Stimulated activated CD4-positive, alpha-beta T cell treated with anti-CD3 and anti-CD28 coated beads, Interleukin-4, amount 100 ng/mL, for 4 hours (primary cell): ENCODE results near the gene ELAVL1.
"Not testable (repeated sequence)": the region's sequence is repeated elsewhere in the genome, so short reads cannot be mapped to it uniquely, and the experiment has no call there.

Experiments used
- DNase-seq, 2 experiments: peaks; one replicate each; pipeline ENCODE4 v3.0.0-alpha.2; 2020

The ELAVL1 gene

DNA sequence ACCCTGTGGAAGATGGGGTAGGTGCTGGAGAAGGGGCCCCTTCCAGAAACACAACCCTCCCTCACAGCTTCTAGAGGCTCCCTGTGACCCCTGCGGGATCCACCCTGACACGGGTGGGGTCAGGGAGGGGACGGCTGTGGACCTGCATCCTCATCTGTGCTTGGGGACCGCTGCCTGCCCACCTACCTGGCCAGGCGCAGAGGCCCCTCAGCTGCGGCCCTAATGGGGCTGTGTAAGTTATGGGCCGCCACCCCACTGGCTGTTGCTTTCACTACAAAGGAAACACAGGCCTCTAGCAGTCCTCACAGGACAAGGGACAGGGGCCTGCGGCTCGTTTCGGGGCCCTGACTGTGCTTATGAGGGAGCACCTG lies 72.5 kb downstream of the ELAVL1 start:
- DNase-seq = no peak

DNA sequence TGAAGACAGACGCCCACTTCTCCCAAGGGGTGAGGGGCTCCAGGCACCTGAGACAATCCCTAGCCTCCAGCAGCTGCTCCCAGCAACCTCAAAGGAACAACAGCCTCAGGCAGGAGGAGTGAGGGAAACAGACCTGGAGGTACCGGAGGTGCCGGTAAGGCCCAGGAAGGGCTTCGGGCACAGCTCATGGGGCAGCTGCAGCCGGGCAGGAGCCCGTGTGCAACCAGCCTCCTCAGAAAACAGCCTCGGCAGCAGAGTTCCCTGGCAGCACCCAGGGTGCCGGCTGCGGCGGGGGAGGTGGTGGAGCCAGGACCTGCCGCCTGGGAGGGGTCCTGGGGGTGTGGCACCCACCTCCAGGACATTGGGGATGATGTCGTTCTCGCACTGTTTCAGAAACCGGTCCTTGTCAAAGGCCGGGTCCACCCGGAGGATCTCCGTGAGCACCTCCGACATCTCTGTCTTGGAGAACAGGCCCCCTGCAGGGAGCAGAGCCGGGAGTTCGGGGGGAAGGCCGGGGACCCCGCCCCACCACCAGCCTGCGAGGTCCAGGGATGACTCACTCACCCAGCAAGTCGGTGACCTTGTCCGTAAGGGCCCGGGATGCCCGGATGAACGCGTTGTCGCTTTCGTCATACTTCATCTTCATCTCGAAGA lies 73.0 kb downstream of the ELAVL1 start:
- DNase-seq = no peak

DNA sequence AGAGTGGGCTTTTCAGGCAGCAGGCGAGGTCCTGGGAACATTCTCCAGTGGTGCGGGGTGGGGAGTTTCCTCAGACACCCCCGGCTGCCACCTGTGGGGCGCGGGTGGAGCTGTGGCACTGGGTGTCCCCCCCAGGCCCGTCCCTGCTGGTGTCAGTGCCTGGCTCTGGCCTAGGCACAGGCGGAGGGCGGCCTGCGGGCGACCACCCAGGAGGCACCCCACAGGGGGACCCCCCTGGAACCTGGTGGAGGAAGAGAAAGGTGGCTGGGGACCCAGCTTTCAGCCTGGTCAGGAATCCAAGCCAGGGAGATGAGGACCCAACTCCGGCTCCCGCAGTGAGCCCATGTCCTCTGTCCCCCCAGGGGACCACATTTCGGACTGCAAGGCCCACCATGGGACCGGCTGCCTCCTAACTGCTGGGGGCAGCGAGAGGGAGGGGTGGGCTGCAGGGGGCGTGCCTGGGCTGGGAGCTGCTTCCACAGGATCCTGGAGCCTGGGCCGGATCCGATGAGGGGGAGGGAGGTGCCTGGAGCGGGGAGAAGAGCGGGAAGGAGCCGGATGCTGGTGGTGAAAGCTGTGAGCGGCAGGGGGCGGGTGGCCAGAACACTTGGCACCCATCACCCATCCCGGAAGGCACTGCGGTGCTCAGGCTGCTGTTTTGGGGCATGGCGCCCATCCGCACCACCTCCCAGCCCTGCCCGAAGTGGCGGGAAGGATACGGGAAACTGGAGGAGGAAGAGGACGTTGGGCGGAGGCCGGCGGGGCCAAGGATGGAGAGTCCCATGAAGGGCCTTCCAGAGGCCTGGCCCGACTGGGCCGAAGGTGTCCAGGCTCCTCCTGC lies 74.0 kb downstream of the ELAVL1 start:
- DNase-seq = no peak

DNA sequence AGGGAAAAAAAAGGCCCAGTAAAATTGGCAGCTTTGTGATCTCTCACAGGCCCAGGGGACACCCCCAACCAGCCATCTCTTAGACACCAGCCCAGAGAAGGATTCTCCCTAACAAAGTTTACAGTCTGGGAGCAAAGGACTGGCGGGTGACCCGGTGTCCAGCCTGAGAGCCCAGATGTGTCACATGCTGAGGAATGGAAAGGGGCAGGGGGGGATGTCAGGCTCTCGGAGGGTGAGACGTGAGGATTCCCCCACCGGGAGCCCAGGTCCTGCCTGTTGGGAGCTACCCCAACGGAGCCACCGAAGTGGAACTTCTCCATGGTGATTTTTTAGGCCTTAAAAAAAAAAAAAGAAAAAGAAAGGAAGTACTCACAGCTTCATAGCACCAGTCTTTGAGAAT lies 74.7 kb downstream of the ELAVL1 start:
- DNase-seq = no peak

DNA sequence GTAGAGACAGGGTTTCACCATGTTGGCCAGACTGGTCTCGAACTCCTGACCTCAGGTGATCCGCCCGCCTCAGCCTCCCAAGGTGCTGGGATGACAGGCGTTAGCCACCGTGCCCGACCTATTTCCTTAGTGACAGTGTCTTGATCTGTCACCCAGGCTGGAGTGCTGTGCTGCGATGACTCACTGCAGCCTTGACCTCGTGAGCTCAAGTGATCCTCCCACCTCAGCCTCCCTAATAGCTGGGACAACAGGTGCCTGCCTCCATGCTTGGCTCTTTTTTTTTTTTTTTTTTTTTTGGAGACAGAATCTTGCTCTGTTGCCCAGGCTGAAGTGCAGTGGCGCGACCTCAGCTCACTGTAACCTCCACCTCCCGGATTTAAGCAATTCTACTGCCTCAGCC lies 75.4 kb downstream of the ELAVL1 start:
- not testable (repeated sequence) for DNase-seq

DNA sequence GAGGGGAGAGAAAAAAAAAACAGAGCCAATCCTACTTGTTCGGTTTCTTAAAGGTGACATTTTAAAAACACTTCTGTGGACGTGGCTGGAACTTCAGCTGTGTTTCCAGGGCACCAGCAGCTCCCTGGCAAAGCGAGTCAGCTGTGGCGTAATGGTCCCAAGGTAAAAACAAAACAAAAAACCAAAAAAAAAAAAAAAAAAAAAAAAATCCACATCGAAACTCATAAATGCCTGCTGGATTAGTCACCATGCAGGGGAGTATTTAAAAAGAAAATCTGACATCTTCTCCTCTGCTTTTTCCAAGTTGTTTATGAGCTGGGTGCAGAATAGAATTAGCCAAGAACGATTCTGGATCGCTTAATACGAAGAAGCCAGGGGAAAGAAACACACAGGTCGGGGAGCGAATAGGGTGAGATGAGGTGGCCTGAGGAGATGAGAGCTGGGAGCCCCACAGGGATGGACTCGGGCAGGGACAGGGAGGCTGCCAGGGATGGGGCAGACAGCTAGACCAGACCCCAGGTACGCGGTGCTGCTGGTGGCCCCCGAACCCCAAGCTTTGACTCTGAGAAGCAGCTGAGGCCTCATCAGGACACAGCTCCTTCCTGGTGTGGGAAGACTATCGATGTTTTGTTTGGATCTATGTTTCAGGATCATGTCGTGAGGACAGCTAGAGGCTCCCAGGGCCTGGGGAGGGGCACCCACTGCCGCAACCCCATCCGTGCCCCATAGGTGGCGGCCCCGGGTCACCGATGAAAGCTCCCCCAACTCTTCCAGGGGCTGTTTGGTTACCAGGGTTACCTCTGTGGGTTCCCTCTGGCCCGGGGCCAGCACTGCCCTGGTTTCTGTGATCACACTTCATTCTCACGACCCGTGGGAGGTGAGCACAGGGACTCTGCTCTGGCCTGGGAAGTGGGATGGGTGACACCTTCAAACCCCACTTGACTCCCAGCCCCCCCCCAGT lies 76.4 kb downstream of the ELAVL1 start:
- DNase-seq = peak; percentile 40 to 46

DNA sequence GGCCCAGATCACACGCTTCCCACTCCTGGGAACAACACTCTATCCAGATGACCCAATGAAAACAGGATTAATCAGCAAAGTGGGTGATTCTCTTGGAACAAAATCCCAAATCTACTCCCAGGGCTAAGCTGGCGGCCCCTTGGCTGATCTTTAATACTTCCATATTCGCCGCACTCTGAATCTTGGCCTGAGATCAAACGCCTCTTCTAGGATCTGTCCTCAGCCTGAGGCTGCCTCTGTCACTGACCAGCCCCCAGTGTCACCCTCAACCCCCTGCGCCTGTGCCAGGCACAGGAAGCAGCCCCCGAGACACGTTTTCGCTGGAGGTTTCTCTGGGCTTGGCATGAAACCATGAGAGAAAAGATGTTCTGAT lies 77.1 kb downstream of the ELAVL1 start:
- no peak for DNase-seq

DNA sequence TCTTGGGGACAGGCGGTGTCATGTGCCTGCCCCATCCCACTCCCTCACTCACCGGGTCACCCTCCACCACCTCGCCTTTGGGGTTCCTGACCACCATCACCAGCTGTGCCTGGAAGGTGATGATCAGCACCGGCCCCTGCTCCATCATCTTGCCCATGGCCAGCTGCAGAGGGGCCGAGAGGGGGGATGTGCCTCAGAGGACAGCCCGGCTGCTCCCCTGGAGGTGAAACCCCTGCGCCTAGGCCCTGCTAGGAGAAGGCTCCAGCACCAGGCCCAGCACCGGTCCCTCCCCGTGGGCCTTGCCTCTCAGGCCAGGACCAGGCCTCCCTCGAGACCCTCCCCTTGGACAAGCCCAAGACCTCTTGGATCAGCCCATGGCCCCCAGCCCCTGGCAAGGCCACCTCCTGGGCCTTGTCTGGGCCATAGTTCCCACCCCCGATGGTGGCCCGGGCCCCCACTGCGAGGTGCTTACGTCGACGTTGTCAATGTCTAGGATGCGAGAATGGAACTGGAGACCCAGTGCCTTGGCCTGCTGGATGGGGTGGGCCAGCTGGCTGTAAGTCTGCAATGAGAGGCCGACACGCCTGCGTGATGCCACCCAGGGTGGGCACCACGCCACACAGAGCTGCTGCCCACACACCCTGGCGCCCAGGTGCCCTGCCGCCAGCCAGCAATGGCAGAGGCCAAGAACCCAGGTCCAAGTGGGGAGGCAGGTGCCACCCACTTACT lies 77.7 kb downstream of the ELAVL1 start:
- DNase-seq = no peak

DNA sequence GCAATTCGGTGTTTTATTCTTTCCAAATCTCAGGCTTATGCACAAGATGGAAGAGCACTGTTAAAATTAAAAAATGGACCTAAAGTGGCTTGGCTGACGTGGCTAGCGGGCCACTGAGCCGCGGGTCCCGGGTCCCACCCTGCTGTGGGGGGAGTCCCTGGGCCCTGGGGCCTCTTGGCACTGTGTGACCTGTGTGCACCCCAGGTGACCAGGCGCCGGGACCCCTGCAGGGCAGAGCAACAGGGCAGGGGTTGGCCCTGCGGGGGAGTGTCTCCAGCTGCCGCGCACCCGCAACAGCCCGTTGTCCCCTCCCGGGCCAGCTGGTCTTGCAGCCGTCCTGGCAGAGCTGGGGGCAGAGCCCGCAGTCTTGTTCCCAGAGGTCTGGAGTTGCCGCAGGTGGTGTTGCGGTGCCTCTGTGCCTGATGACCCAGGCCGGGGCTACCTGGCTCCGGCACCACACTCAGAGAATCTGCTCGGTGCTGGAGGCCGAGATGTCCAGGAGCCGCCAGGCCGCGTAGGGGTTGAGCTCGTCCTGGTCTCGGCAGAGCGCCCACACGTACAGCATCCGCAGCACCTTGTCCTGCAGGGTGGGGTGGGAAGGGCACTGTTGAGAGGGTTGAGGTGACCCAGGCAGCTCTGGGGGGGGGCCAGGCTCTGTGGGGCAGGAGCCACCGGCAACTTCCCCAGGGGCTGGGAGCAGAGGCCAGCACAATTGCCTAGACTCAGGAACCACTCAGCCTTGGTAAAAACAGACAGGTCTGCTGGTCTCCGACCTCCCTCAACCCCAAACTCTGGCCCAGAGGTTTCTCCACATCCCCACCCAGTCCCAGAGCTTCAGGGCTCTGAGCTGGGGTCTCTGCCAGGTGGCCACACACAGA lies 78.5 kb downstream of the ELAVL1 start:
- no peak for DNase-seq

DNA sequence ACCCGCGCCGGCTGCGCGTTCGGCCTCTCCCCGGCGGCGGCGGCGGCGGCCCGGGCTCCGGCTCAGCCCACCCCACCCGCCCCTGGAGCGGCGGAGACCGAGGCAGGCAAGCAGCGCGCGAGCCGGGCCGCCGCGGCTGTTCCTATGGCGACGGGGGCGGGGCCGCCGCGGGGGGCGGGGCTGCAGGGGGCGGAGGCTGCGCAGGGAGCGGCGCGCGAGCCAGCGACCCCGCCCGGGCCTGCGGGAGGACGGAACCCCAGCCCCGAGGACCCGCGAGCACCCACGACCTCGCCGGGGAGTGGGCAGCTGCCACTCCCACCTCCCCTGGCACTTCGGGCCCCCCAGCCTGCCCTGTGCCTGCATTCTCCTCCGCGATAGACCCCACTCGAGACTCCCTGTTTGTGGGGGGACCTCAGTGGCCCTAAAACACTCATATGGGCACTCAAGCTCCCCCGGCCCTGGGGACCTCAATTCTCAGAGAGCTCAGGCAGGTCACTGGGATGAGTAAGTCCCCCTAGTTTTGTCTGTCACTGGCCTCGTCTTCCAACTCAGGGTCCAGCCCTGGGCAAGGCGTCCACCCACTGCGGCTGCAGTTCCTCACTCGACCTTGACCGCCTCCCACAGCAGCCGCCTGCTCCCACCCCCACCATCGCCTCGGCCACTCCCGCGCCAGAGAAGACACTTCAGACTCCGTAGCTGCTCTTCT lies 79.3 kb downstream of the ELAVL1 start, which contains the start of gene CTXN1:
TSS of gene CTXN1 (minus strand) at position 115 of the 706 bp plus-strand sequence. CDS start 597 bp downstream, outside the sequence.
- peak; percentile 72 to 85 for DNase-seq

DNA sequence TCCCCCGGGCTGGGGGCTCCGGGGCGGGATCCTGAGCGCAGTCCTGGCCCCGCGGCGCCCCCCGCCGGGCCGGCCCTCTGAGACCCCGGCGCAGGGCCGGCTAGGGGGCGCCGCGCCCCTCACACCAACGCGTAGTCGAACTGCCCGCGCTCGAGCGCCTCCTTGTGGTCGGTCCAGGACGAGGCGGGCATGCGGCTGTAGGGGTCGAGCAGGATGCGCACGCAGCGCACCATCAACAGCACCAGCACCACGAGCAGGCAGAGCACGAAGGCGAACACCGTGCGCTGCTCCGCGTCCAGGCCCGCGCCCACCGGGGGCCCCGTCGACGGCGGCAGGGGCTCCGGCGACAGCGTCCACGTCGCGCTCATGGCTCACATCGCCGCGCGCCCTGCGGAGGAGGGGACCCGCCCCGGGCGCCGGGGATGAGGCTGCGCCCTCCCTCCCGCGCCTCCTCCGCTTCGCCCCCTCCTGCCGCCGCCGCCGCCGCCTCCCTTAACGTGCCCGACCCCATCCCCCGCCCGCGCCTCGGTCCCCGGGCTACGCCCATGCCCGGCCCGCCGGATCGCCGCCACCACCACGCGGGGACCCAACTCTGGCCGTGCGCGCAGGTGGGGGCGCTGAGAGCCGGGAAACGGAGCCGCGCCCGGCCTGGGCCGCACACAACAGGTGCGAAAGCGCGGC lies 80.1 kb downstream of the ELAVL1 start:
- peak; percentile 73 to 74 for DNase-seq

DNA sequence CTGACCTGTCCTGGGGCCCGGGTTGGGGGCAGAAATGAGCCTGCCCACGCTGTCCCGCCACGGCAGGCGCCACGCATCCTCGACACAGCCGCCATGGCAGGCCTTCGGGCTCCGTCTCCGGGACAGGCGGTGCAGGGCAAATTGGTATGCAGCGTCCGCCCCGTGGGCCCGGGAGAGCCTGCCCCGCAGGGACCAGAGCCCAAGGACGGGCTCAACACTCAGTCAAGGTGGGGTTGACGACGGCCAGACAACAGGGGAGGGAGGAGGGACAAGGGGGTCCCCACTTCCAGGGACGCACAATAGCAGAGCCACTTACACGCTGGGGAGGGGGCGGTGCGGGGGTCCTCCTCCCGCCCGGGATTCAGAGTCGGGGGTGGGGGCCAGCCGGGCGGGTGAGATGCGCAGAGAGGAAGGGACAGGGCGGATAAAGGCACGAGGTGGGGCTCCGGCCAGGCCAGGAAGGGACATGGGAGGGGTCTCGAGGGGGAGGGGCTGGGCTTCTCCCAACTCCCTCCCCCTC lies 80.7 kb downstream of the ELAVL1 start:
- no peak for DNase-seq

DNA sequence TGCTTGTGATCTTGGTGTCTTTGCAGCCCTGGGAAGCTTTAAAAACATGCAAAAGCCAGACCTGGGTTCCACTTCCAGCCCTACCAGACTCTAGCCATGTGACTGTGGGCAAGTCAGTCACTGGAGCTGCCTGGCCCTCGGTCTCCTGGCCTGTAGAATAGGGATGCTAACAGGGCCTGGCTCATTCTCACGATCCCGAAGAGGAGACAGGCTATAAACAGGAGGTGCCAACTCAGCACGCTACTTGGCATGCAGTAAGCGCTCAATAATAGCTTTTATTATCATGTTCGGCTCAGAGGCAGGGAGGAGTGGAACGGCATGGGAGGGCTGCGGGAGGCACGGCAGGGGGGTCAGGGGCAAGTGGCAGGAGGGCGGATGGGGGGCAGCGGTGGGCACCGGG lies 81.2 kb downstream of the ELAVL1 start:
- DNase-seq = no peak

DNA sequence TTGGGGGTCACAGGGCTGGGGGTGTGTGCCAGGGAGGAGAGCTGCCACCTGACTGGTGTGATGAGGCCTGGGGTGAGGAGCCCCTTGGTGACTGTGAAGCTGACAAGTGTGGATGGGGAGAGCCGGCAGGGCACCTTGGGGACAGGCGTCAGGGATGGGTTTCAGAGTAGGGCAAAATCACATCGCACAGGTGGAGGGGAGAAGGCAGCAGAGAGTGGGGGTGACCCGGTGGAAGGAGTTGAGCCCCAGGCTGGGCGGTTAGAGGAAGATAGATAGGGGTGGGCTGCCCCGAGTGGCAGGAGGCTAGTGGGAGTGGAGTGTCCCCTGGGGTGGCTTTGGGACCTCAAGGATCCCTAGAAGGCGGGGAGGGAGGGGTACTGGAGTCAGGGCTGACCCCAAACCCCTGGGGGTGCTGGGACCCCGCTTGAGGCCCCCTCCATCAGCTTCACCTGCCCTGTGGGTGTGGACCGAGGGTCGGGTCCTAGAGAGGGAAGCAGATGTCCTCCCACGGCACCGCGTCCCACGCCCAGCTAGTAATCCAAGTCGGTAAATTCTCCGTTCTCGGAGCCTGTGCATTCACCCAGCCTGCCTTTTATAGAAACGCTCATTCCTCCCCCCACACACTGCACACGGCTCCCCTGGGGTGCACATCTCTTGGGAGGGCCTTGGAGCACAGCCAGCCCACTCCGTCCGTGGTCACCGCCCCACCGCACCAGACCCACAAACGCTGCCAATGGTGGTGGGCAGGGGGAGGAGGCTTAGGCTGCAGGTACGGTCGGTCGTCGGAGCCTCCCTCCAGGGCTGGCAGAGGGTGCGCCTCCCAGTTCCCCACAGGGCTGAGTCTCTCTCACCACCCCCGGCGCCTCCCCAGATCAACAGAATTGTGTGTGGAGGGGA lies 81.9 kb downstream of the ELAVL1 start:
- DNase-seq = no peak

DNA sequence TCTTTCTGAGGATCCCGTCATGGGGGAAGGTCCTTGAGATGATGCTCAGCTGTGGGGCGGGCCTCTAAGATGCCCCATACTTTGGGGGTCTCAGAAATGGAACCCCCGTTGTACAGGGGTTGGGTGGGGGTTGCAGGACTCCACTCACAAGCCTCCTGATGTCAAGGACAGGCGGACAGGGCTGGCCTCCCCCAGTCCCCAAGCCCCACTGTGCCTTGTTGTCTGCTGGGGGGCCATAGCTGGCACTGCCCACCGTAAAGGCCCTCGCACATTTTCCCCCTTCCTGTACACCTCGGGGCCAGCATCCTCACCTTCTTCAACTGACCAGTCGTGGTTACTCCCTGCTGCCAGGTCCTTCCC lies 82.6 kb downstream of the ELAVL1 start:
- DNase-seq = no peak

DNA sequence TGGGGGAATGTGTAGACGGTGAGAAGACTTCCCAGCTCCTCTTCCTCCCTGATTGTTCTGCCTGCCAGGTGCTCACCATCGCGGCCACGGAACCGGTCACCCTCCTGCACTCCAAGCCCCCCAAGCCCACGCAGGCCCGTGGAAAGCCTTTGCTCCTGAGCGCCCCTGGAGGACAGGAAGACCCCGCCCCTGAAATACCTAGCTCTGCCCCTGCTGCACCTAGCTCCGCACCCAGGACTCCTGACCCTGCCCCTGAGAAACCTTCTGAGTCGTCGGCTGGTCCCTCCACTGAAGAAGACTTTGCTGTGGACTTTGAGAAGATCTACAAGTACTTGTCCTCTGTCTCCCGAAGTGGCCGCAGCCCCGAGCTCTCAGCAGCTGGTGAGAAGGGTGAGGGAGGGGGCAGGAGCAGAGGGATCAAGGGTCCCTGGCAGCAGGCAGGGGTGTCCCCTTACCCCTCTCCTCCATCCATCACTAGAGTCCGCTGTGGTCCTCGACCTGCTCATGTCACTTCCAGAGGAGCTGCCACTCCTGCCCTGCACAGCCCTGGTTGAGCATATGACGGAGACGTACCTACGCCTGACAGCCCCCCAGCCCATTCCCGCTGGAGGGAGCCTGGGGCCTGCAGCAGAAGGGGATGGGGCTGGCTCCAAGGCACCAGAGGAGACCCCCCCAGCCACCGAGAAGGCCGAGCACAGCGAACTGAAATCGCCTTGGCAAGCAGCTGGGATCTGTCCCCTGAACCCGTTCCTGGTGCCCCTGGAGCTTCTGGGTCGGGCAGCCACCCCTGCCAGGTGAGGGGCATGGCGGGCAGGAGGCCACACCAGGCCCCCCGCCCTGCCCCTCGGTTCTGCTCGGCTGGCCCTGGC lies 83.2 kb downstream of the ELAVL1 start:
- DNase-seq = no peak

DNA sequence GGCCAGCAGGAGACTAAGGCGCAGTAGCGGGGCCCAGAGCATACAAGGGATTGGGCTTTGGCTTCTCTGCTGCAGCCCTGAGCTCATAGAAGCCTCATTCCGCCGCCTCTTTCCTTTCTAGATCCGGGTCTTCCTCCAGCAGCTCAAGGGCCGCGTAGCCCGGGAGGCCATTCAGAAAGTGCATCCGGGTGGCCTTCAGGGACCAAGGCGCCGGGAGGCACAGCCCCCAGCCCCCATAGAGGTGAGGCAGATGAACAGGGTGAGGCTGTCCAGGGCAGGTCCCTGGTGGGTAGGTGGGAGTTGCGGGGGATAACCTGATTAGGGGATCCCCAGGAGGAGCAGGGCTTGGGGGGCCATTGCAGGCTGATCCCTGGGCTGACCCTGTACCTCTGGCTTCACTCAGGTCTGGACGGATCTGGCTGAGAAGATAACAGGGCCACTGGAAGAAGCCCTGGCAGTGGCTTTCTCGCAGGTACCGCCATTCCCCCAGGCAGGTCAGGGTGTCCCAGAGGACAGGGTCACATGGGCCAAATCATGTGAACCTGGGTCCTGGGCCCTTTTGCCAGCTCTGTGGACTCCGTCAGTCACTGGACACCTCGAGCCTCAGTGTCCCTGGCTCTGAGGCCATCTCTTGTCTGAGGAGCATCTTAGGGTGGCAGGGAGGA lies 84.0 kb downstream of the ELAVL1 start:
- DNase-seq = no peak
